ENCODE data around the gene S100A6. TPM values are rescaled to one million over a fixed set of nuclear protein-coding genes. Genes with fewer than 3 reads are reported as not detected.
"Not testable (repeated sequence)": the region's sequence is repeated elsewhere in the genome, so short reads cannot be mapped to it uniquely, and the experiment has no call there.

Gene S100A6
- total RNA-seq, 1 donor from 2014 or later: 562 TPM

DNA sequence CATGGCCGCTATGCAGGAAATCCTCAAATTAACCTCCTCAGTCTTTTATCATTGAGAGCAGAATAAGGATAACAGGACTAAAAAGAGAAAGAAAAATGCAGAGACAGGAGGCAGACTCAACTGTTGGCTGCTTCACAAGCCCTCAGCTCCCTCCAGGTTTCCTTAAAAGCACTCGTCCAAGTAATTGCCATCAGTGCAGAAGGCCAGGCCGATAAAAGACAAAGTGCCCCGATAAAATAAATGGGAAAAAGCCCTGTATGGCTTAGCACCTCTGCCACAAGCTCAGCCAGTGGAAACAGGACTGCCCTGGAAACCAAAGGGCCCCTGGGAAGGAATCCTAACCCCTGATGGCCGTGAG lies 8.1 kb downstream of the S100A6 start:
- Histone ChIP-seq H3K4me1 (peaks cover 41% of the 10 kb centered on the region), H3K27me3 (no peaks in the 10 kb centered on the region), H3K4me3 (no peak overlapping the region), H3K27ac (peak overlapping the region; percentile 66), H3K9me3 (no peaks in the 10 kb centered on the region), H3K36me3 (no peaks in the 10 kb centered on the region)
- no peak for TF ChIP-seq POLR2AphosphoS5 (IDR thresholded peaks at IDR 0.05; ENCODE audit: insufficient read depth in 1 of 2, low read depth in 1 of 2)
- TF ChIP-seq, protein P1, sequence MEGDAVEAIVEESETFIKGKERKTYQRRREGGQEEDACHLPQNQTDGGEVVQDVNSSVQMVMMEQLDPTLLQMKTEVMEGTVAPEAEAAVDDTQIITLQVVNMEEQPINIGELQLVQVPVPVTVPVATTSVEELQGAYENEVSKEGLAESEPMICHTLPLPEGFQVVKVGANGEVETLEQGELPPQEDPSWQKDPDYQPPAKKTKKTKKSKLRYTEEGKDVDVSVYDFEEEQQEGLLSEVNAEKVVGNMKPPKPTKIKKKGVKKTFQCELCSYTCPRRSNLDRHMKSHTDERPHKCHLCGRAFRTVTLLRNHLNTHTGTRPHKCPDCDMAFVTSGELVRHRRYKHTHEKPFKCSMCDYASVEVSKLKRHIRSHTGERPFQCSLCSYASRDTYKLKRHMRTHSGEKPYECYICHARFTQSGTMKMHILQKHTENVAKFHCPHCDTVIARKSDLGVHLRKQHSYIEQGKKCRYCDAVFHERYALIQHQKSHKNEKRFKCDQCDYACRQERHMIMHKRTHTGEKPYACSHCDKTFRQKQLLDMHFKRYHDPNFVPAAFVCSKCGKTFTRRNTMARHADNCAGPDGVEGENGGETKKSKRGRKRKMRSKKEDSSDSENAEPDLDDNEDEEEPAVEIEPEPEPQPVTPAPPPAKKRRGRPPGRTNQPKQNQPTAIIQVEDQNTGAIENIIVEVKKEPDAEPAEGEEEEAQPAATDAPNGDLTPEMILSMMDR (IDR thresholded peaks at IDR 0.05): no peak
- intact Hi-C loops (cut with DNase I): no loop called here
- DNase-seq (ENCODE audit: extremely low spot score in 2 of 2): no peak

DNA sequence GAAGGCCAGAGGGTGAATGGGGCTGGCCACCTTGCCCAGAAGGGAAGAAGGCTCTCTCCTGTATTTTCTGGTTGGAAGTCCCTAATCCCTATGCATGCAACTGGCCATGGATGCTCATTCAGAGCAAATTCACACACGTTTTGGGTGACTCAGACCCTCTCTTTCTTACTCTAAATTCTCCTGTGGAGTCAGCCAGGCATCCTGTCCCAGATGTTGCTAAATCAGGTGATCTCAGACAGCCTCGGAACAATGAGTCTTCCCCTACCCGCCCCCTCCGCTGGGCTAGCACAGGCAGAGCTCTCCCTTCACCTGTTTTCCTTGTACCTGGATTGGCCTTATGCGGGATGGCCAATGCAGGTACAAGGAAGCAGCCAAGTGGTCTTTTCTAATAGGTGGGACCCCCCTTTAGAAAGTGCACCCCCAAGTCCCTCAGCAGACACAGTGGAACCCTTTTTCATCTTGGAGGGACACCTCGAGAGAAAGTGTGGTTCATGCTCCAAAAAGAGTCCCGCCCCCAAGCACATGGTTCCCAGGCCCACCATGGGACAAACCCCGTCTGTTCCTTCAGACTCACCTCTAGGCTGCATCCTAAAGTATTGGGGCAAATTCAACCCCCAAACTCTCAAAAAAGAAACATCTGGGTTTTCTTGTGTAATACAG lies 8.6 kb downstream of the S100A6 start:
- Histone ChIP-seq H3K9me3 (no peaks in the 10 kb centered on the region), H3K4me1 (peaks cover 36% of the 10 kb centered on the region), H3K4me3 (no peak overlapping the region), H3K27me3 (no peaks in the 10 kb centered on the region), H3K27ac (peak overlapping the region; percentile 66), H3K36me3 (no peaks in the 10 kb centered on the region)
- DNase-seq (ENCODE audit: extremely low spot score in 2 of 2): no peak
- TF ChIP-seq POLR2AphosphoS5 (IDR thresholded peaks at IDR 0.05; ENCODE audit: insufficient read depth in 1 of 2, low read depth in 1 of 2): peak in 1 of 2 donors; percentile 54
- TF ChIP-seq POLR2A (IDR thresholded peaks at IDR 0.05): no peak
- intact Hi-C loops (cut with DNase I): no loop called here

DNA sequence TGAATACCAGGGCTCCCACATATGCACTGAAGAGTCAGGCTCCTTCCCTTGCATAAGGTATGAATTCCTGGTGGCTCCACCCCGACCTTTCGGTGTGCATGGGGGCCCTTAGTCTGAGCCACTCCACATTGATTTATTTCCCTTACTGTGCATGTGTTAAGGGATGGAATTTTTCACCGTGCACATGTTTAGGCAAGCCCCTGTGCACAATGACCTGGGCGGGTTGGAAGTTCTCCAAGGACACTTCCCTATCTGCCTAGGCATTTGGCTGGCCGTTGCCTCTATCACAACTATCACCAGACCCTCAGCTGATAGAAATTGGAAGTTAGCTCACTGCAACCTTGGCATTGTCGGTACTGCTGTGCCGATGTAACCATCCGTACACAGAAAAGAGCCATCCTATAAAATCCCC lies 9.7 kb downstream of the S100A6 start:
- H3K9me3 ChIP-seq: no peaks in the 10 kb centered on the region
- H3K36me3 ChIP-seq: no peaks in the 10 kb centered on the region
- peak overlapping the region; percentile 66 for H3K27ac ChIP-seq
- H3K4me1 ChIP-seq: peaks cover 29% of the 10 kb centered on the region
- H3K27me3 ChIP-seq: no peaks in the 10 kb centered on the region
- TF ChIP-seq POLR2A (IDR thresholded peaks at IDR 0.05): no peak
- TF ChIP-seq, protein P1 (IDR thresholded peaks at IDR 0.05): no peak
- TF ChIP-seq POLR2AphosphoS5 (IDR thresholded peaks at IDR 0.05; ENCODE audit: insufficient read depth in 1 of 2, low read depth in 1 of 2): no peak
- no peak for DNase-seq (ENCODE audit: extremely low spot score in 2 of 2)
- intact Hi-C loops (cut with DNase I): no loop called here
- no peak overlapping the region for H3K4me3 ChIP-seq

DNA sequence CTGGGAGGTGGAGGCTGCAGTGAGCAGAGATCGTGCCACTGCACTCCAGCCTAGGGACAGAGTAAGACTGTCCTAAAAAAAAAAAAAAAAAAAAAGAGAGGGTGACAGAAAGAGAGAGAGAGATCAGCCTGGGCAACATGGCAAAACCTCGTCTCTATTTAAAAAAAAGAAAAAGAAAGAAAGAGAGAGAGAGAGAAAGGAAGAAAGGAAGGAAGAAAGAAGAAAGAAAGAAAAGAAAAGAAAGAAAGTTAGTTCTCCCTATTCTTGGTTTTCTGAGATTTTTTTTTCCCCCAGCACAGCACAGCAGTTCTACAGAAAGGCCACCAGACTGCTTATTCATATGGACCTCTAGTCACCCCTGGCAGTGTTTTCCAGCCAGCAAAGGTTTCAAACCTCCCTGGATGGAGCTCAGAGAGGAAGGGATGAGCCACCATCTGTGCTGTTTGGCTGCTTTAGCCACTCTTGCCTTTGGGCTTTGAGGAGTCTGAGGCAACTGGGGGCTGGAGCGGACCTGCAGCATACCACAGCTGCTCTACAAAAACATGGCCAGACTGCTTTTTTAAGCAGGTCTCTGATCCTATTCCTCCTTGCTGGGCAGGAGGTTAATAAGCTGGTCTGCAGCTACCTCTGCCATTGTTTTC lies 10.6 kb downstream of the S100A6 start:
- intact Hi-C loops (cut with DNase I): no loop called here
- Histone ChIP-seq H3K9me3 (no peaks in the 10 kb centered on the region), H3K36me3 (no peaks in the 10 kb centered on the region), H3K27ac (peak overlapping the region; percentile 66), H3K4me1 (peaks cover 29% of the 10 kb centered on the region), H3K27me3 (no peaks in the 10 kb centered on the region), H3K4me3 (no peak overlapping the region)
- peak in 1 of 2 donors; percentile 87 for DNase-seq (ENCODE audit: extremely low spot score in 2 of 2)
- TF ChIP-seq POLR2A (IDR thresholded peaks at IDR 0.05) (no peak), POLR2AphosphoS5 (IDR thresholded peaks at IDR 0.05; ENCODE audit: insufficient read depth in 1 of 2, low read depth in 1 of 2) (no peak)
- TF ChIP-seq, protein P1 (IDR thresholded peaks at IDR 0.05): no peak

DNA sequence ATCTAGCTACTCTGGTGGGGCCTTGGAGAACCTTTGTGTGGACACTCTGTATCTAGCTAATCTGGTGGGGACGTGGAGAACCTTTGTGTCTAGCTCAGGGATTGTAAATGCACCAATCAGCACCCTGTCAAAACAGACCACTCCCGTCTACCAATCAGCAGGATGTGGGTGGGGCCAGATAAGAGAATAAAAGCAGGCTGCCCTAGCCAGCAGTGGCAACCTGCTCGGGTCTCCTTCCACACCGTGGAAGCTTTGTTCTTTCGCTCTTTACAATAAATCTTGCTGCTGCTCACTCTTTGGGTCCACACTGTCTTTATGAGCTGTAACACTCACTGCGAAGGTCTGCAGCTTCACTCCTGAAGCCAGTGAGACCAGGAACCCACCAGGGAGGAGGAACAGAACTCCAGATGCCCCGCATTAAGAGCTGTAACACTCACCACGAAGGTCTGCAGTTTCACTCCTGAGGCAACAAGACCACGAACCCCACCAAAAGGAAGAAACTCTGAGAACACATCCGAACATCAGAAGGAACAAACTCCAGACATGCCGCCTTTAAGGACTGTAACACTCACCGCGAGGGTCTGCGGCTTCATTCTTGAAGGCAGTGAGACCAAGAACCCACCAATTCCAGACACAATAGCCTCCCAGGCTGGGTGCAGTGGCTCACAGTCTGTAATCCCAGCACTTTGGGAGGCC lies 13.3 kb downstream of the S100A6 start:
- H3K27me3 ChIP-seq; DNase-seq (ENCODE audit: extremely low spot score in 2 of 2); intact Hi-C loops (cut with DNase I); H3K36me3 ChIP-seq; H3K4me3 ChIP-seq; H3K9me3 ChIP-seq; H3K27ac ChIP-seq: not testable (repeated sequence)
- H3K4me1 ChIP-seq: peaks cover 23% of the 10 kb centered on the region

DNA sequence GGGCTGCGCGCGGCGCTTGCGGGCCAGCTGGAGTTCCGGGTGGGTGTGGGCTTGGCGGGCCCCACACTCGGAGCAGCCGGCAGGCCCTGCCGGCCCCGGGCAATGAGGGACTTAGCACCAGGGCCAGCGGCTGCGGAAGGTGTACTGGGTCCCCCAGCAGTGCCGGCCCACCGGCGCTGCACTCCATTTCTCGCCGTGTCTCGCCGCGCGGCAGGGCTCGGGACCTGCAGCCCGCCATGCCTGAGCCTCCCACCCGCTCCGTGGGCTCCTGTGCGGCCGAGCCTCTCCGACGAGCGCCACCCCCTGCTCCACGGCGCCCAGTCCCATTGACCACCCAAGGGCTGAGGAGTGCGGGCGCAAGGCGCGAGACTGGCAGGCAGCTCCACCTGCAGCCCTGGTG lies 14.0 kb downstream of the S100A6 start:
- intact Hi-C loops (cut with DNase I); H3K9me3 ChIP-seq; H3K36me3 ChIP-seq; H3K4me3 ChIP-seq; H3K27me3 ChIP-seq; H3K27ac ChIP-seq: not testable (repeated sequence)
- peak in 1 of 2 donors; percentile 28 for DNase-seq (ENCODE audit: extremely low spot score in 2 of 2)
- H3K4me1 ChIP-seq: peaks cover 19% of the 10 kb centered on the region
